Mesenchymal stem cell (in vitro differentiated cells and primary cell): ENCODE measurements around the gene ALDH1B1.

Experiments used
- DNase-seq: peaks from one replicate; pipeline ENCODE4 v3.0.0-alpha.2; 2013
- H2AFZ ChIP-seq: one replicate; pipeline ENCODE4 v1.6.1; 2013; ENCODE audit warnings: low read depth, mild to moderate bottlenecking, control low read depth, inconsistent platforms, low read length, moderate library complexity
- H2AK5ac ChIP-seq: 2 replicates; pipeline ENCODE4 v1.6.1; 2013; ENCODE audit warnings: low read length, moderate library complexity, mild to moderate bottlenecking, inconsistent platforms; ENCODE audit not compliant: severe bottlenecking
- H2BK120ac ChIP-seq: one replicate; pipeline ENCODE4 v1.6.1; 2013; ENCODE audit warnings: low read depth, mild to moderate bottlenecking, inconsistent platforms, low read length, moderate library complexity
- H2BK12ac ChIP-seq, 2 experiments: one replicate each; pipeline ENCODE4 v1.6.1; 2013; ENCODE audit warnings: inconsistent platforms in 2 of 2, low read length in 2 of 2, mild to moderate bottlenecking in 2 of 2, moderate library complexity in 2 of 2, control low read depth in 1 of 2
- H2BK15ac ChIP-seq: one replicate; pipeline ENCODE4 v1.6.1; 2013; ENCODE audit warnings: mild to moderate bottlenecking, low read depth, inconsistent platforms; ENCODE audit not compliant: poor library complexity, severe bottlenecking
- H2BK5ac ChIP-seq: 2 replicates; pipeline ENCODE4 v1.6.1; 2013; ENCODE audit warnings: low read depth, mild to moderate bottlenecking, low read length, control low read depth, inconsistent platforms; ENCODE audit not compliant: poor library complexity, severe bottlenecking
- H3K14ac ChIP-seq, 2 experiments: one replicate each; pipeline ENCODE4 v1.6.1; 2013; ENCODE audit warnings: inconsistent platforms in 2 of 2, low read length in 2 of 2, control low read depth in 1 of 2, mild to moderate bottlenecking in 1 of 2, moderate library complexity in 1 of 2
- H3K18ac ChIP-seq, 2 experiments: one replicate each; pipeline ENCODE4 v1.6.1; 2013; ENCODE audit warnings: inconsistent platforms in 2 of 2, low read length in 2 of 2, control low read depth in 1 of 2, low read depth in 1 of 2, mild to moderate bottlenecking in 1 of 2
- H3K23ac ChIP-seq, 2 experiments: one replicate each; pipeline ENCODE4 v1.6.1; 2013; ENCODE audit warnings: inconsistent platforms in 2 of 2, low read length in 2 of 2, mild to moderate bottlenecking in 2 of 2, moderate library complexity in 2 of 2, control low read depth in 1 of 2
- H3K27ac ChIP-seq: 2 replicates; pipeline ENCODE4 v1.5.1; 2013; ENCODE audit warnings: mild to moderate bottlenecking, moderate library complexity, low read length, control low read depth, inconsistent platforms; ENCODE audit not compliant: poor library complexity, severe bottlenecking
- H3K27me3 ChIP-seq, 2 experiments: 2 replicates each; pipeline versions ENCODE4 v1.6.1 to v1.7.0; 2013; ENCODE audit warnings: low read length in 2 of 2, mild to moderate bottlenecking in 2 of 2, moderate library complexity in 2 of 2, control low read depth in 1 of 2, inconsistent platforms in 1 of 2; ENCODE audit not compliant: control insufficient read depth in 1 of 2, insufficient read depth in 1 of 2
- H3K36me3 ChIP-seq, 2 experiments: 2 replicates each; pipeline versions ENCODE4 v1.6.1 to v1.7.0; 2013; ENCODE audit warnings: low read length in 2 of 2, control low read depth in 1 of 2, inconsistent platforms in 1 of 2, low read depth in 1 of 2, mild to moderate bottlenecking in 1 of 2; ENCODE audit not compliant: insufficient read depth in 2 of 2, control insufficient read depth in 1 of 2
- H3K4ac ChIP-seq, 2 experiments: one replicate each; pipeline ENCODE4 v1.6.1; 2013; ENCODE audit warnings: inconsistent platforms in 2 of 2, low read length in 2 of 2, mild to moderate bottlenecking in 2 of 2, moderate library complexity in 2 of 2, control low read depth in 1 of 2, low read depth in 1 of 2
- H3K4me1 ChIP-seq: 2 replicates; pipeline ENCODE4 v1.6.1; 2013; ENCODE audit warnings: low read depth, low read length, control low read depth; ENCODE audit not compliant: control insufficient read depth, insufficient read depth
- H3K4me2 ChIP-seq: 2 replicates; pipeline ENCODE4 v1.6.1; 2013; ENCODE audit warnings: low read length, mild to moderate bottlenecking, inconsistent platforms; ENCODE audit not compliant: poor library complexity, severe bottlenecking
- H3K4me3 ChIP-seq, 2 experiments: 2 replicates each; pipeline versions ENCODE4 v1.5.1 to v1.7.0; 2013; ENCODE audit warnings: low read length in 2 of 2, mild to moderate bottlenecking in 2 of 2, control low read depth in 1 of 2, low read depth in 1 of 2; ENCODE audit not compliant: insufficient read depth in 1 of 2
- H3K79me1 ChIP-seq: replicated peaks from 2 replicates; pipeline ENCODE4 v1.6.1; 2013; ENCODE audit warnings: mild to moderate bottlenecking, control low read depth, low read length, inconsistent platforms; ENCODE audit not compliant: poor library complexity, severe bottlenecking
- H3K9ac ChIP-seq: 2 replicates; pipeline ENCODE4 v1.7.0; 2013; ENCODE audit warnings: mild to moderate bottlenecking, low read length, moderate library complexity
- H3K9me3 ChIP-seq: 2 replicates; pipeline ENCODE4 v1.7.0; 2013; ENCODE audit warnings: mild to moderate bottlenecking, low read length; ENCODE audit not compliant: control insufficient read depth
- H4K8ac ChIP-seq: one replicate; pipeline ENCODE4 v1.6.1; 2013; ENCODE audit warnings: inconsistent platforms, mild to moderate bottlenecking, low read length, moderate library complexity
- H4K91ac ChIP-seq: one replicate; pipeline ENCODE4 v1.6.1; 2013; ENCODE audit warnings: mild to moderate bottlenecking, low read length, inconsistent platforms
- WGBS: methylation state at CpG from one replicate; pipeline ENCODE4 v1.1.7; 2013; ENCODE audit warnings: mixed read lengths; 5-methylcytosine and 5-hydroxymethylcytosine counted together

Gene ALDH1B1

GRCh38 chr9:38418366-38418765, 25.9 kb downstream of the ALDH1B1 start:
- 100% methylated on average over 1 of the region's 1 CpG for WGBS
- Histone ChIP-seq H3K4ac (no peak overlapping the region), H2BK120ac (no peak overlapping the region), H3K14ac (no peak overlapping the region), H3K9me3 (no peaks in the 10 kb centered on the region), H3K79me1 (no peaks in the 10 kb centered on the region), H3K4me1 (peaks cover 3% of the 10 kb centered on the region), H2BK5ac (no peak overlapping the region), H2AFZ (no peak overlapping the region), H3K36me3 (no peaks in the 10 kb centered on the region), H4K8ac (no peak overlapping the region), H3K23ac (no peak overlapping the region), H3K4me2 (no peak overlapping the region), H3K4me3 (no peak overlapping the region), H3K9ac (no peak overlapping the region), H2AK5ac (no peak overlapping the region), H4K91ac (no peak overlapping the region), H3K18ac (no peak overlapping the region), H2BK12ac (no peak overlapping the region), H3K27me3 (peaks cover 43 to 60% of the 10 kb centered on the region in 2 experiments), H2BK15ac (no peak overlapping the region), H3K27ac (no peak overlapping the region)
- DNase-seq, result no peak

GRCh38 chr9:38419181-38419580, 26.7 kb downstream of the ALDH1B1 start:
- no peak overlapping the region for H3K9ac ChIP-seq
- H3K18ac ChIP-seq, result no peak overlapping the region
- H2AFZ ChIP-seq, result no peak overlapping the region
- no peak overlapping the region for H3K14ac ChIP-seq
- no peak for DNase-seq
- no peak overlapping the region for H4K8ac ChIP-seq
- no peaks in the 10 kb centered on the region for H3K9me3 ChIP-seq
- no peak overlapping the region for H3K4me3 ChIP-seq
- no peak overlapping the region for H2AK5ac ChIP-seq
- H2BK120ac ChIP-seq, result no peak overlapping the region
- H3K79me1 ChIP-seq, result no peaks in the 10 kb centered on the region
- no peak overlapping the region for H4K91ac ChIP-seq
- peaks cover 39 to 58% of the 10 kb centered on the region in 2 experiments for H3K27me3 ChIP-seq
- 78% methylated on average over 5 of the region's 5 CpGs for WGBS
- H3K4ac ChIP-seq, result no peak overlapping the region
- no peak overlapping the region for H2BK5ac ChIP-seq
- H3K27ac ChIP-seq, result no peak overlapping the region
- H2BK12ac ChIP-seq, result no peak overlapping the region
- H3K23ac ChIP-seq, result peak overlapping the region in 1 of 2 experiments; percentile 26
- H3K4me1 ChIP-seq, result peaks cover 10% of the 10 kb centered on the region
- no peaks in the 10 kb centered on the region for H3K36me3 ChIP-seq
- H2BK15ac ChIP-seq, result no peak overlapping the region
- no peak overlapping the region for H3K4me2 ChIP-seq

GRCh38 chr9:38421498-38422211, 29.2 kb downstream of the ALDH1B1 start:
- Histone ChIP-seq H2BK12ac (no peak overlapping the region), H2BK15ac (no peak overlapping the region), H2BK5ac (no peak overlapping the region), H3K4me1 (peaks cover 14% of the 10 kb centered on the region), H3K27ac (no peak overlapping the region), H2AFZ (no peak overlapping the region), H3K23ac (no peak overlapping the region), H3K79me1 (no peaks in the 10 kb centered on the region), H2AK5ac (no peak overlapping the region), H2BK120ac (no peak overlapping the region), H4K91ac (no peak overlapping the region), H3K4me3 (no peak overlapping the region), H3K27me3 (peaks cover 40 to 63% of the 10 kb centered on the region in 2 experiments), H3K4me2 (no peak overlapping the region), H3K4ac (no peak overlapping the region), H3K9ac (peak overlapping the region; percentile 20), H3K14ac (no peak overlapping the region), H3K36me3 (no peaks in the 10 kb centered on the region), H3K9me3 (no peaks in the 10 kb centered on the region), H3K18ac (no peak overlapping the region), H4K8ac (no peak overlapping the region)
- WGBS, result 17% methylated on average over 8 of the region's 9 CpGs
- DNase-seq, result no peak

GRCh38 chr9:38422555-38423260, 30.2 kb downstream of the ALDH1B1 start:
- no peak overlapping the region for H2AFZ ChIP-seq
- H3K9me3 ChIP-seq, result no peaks in the 10 kb centered on the region
- H3K18ac ChIP-seq, result no peak overlapping the region
- no peak overlapping the region for H2BK15ac ChIP-seq
- no peak overlapping the region for H3K27ac ChIP-seq
- WGBS, result 80% methylated on average over 7 of the region's 7 CpGs
- no peak overlapping the region for H3K14ac ChIP-seq
- no peak overlapping the region for H3K4me2 ChIP-seq
- no peak overlapping the region for H2BK12ac ChIP-seq
- no peak overlapping the region for H2BK5ac ChIP-seq
- no peaks in the 10 kb centered on the region for H3K36me3 ChIP-seq
- H3K4ac ChIP-seq, result no peak overlapping the region
- H3K27me3 ChIP-seq, result peaks cover 50 to 68% of the 10 kb centered on the region in 2 experiments
- H4K8ac ChIP-seq, result no peak overlapping the region
- no peak overlapping the region for H3K4me3 ChIP-seq
- H3K9ac ChIP-seq, result no peak overlapping the region
- H2AK5ac ChIP-seq, result no peak overlapping the region
- peaks cover 14% of the 10 kb centered on the region for H3K4me1 ChIP-seq
- no peak for DNase-seq
- H3K23ac ChIP-seq, result no peak overlapping the region
- no peak overlapping the region for H4K91ac ChIP-seq
- H2BK120ac ChIP-seq, result no peak overlapping the region
- H3K79me1 ChIP-seq, result no peaks in the 10 kb centered on the region
